Stimulated activated CD4-positive, alpha-beta T cell treated with anti-CD3 and anti-CD28 coated beads, TNF-alpha, amount 100 ng/mL, for 1 hour (primary cell): ENCODE results near the gene ACBD7.
A peak's percentile ranks its signal among the peaks of the same experiment; 100 is the strongest.

Experiments
- DNase-seq, 3 donors: peaks; one replicate each; pipeline ENCODE4 v3.0.0-alpha.2; 2020; ENCODE audit warnings: low read depth in 3 of 3, low spot score in 1 of 3

The ACBD7 gene

DNA sequence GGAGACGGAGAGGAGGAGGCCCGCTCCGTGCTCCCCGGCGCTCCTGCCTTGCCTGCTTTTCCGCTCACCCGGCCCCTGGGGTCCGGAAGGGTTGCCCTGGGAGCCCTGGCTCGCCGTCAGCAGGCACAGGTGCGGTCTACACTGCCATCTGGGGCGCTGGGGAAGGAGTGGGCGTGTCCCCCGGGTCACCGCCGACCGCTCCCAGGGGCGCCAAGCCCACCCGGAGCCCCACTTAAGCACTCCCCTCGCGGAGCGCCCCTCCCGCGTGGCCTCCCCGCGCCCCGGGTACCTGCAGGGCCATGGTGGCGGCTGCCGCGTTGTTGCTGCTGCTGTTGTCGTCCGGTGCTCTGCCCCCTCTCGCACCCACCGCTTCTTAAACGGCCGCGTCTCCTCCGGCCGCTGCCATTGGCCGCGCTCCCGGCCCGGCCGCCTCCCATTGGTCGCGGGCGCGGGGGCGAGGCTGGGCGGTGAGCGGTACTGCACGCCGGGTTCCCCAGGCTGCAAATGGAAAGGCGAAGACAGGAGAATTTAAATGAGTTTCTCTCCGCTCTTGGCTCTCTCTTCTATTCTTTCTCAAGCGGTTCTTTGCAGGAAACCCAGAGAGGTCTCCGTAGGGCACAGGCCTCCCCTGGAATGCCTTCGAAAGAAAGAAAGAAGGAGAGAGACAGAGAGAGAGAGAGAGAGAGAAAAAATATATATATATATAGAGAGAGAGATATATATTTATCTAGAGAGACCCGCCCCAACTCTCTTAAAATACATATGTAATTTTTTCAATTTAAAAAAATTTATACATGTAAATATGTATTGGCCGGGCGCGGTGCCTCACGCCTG, at the start of gene ACBD7:
Gene ACBD7 (minus strand): TSS at position 349 of the 834 bp plus-strand sequence. CDS start 48 bp downstream, at position 301.
- DNase-seq, result peak; percentile 25 to 66 (median 51)

DNA sequence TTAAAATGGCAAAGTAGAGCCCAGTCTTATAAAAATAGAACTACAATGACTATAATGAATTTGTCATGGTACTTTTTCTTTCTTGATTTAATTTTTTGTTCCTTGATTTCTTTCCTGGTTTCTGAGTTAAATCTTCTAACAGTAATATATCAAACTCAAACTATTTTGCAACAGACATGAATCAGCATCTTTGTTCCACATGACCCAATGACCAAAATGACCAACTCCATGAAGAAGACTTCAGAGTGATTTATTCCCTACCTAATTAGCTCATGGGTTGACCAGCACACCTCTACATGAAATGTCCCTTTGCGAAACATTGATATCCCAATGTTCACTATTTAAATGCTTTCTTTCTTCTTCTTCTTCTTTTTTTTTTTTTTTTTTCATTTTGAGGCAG, 49.1 kb upstream of the ACBD7 start:
- no peak for DNase-seq

DNA sequence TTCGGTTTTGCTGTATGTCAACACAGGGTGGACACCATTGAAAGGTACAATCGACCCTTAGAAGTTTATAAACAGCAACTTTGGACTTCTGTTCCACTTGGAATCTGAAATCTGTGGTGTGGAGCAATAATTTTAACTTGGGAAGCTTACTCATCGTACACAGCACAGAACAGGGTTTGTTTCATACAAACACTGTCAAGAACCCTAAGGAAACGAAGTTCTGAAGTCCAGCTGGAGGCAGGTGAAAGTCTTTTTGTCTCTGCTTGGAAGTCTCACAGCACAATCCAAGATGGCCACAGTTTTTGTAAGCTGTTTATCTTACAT, 48.4 kb upstream of the ACBD7 start:
- no peak for DNase-seq

DNA sequence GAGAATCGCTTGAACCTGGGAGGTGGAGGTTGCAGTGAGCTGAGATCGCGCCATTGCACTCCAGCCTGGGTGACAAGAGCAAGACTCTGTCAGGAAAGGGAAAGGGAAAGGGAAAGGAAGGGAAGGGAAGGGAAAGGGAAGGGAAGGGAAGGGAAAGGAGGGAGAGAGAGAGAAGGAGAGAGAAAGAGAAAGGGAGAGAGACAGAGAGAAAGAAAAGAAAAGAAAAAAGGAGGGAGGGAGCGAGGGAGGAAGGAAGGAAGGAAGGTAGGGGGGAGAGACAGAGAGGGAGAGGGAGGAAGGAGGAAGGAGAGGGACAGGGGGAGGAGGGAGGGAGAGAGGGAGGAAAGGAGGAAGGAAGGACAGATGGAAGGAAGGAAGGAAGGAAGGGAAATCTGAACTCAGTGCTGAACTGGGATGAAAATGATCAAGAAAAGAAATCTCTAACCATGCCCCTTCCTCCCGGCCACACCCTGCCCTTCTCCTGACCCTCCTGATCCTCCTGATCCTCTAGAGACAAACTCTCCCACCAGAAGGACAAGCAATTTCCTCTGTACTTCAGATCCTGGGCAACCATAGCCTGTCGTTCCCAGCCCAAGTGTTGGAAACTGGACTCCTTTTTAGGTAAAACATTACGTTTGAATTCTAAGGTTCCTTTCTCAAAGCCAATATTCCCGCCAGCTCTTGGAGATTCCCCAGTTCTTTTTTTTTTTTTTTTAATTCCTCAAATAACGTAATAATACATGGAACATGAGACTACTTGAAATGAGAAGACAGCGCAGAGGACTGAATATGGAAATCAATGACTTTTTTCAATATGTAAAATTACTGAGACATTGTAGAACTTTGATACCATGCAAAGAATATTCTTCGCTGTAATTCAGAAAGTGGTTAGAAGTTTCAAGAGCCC, 47.8 kb upstream of the ACBD7 start:
- no peak for DNase-seq

DNA sequence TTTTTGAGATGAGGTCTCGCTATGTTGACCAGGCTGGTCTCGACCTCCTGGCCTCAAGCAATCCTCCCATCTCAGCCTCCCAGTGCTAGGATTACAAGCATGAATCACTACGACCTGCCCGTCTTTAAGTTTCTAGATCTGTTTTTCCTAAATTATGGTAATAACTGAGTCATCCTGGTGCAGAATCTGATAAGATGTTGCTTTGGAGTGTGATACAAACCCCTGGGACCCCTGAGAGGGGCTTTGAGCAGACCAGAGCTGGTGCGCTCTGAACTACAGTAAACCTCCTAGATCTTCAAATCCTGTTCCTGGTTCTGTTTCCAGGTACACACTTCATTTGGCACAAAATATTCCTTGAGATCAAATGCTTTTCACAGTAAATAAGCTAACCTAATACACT, 42.8 kb upstream of the ACBD7 start:
- DNase-seq, result no peak

DNA sequence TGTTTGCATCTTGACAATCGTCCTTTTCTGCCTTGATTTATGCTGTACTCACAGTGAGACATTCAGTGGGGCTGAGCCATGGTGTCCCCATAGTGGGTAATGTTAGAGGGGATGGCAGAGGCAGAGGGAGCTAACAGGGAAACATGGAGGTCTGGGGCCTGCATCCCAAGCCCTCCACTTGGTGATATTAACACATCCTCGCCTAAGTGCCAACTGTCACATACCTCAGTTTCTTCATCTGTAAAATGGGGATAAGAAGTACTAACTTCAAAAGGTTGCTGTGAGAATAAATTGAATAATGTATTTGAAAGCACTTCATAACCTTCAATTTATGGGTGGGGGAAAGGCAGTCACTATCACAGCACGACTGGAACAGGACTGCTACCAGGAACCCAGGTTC, 36.3 kb upstream of the ACBD7 start:
- DNase-seq, result no peak

DNA sequence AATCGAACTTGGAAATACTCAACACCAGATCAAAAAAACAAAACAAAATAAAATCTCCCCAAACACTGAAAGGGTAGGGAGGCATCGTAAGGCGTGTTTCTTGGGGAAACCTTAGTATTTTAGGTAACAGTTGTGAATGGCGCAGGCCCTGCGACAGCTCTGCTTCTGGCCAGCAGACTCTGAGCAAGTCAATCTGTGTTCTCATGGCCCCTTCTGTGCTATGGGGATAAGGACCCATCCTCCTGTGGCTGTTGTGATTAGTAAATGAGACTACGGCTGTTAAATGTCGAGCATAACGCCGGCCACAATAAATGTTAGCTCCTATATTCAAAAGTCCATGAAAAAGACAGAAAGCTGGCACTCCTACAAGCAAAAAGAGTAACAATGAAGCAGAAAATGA, 35.6 kb upstream of the ACBD7 start:
- no peak for DNase-seq

DNA sequence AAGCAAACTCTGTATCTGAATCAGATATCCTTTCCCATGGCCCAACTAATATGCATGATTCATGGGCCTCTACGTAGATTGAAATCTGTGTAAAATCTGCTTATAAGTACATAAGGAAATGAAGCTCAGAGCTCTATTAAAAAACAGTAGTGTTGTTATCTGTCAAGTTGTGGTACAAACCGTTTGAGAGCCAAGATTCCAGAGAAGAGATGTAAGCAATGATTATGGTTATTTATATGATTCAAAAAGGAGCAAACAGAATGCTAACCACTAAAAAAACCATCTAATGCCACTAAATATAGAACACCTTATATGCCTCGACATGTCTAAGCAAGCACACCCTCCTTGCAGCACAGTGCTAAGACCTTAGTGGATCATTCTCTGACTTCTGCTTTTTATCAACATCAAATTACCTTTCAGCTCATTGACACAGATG, 35.2 kb upstream of the ACBD7 start:
- DNase-seq, result no peak

DNA sequence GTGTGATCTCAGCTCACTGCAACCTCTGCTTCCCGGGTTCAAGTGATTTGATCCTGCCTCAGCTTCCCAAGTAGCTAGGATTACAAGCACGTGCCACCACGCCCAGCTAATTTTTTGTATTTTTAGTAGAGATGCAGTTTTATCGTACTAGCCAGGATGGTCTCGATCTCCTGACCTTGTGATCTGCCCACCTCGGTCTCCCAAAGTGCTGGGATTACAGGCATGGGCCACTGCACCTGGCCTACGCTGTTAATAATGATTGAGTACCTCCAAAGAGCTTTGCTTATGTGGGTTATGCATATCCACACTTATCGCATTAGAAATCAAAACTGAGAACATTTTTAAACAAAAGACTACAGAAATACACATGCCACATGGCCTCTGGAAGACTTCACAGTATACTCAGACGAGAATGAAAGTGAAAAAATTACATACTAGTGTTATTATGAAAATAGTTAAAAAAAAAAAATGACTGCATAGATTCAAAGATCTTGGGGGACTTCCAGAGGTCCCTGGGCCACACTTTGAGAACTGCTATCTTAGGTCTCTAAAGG, 34.0 kb upstream of the ACBD7 start:
- DNase-seq, result no peak

DNA sequence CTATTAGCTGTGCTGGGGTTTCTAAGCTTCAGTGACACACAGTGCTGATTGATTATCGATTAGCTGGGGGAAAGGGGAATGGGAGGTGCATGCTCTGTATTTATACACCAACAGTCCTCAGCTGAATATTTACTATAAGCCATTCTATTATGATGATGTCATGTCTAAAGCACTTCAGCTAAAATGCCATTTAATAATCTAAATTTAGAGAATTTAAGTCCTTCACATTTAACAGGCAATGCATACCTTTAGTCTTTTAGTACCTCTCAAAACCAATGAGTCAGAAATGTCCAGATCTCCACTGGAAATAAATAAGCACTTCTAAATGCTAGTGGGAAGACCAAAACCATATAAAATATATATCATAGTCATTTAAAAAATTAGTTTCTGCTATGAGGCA, 33.1 kb upstream of the ACBD7 start:
- no peak for DNase-seq

DNA sequence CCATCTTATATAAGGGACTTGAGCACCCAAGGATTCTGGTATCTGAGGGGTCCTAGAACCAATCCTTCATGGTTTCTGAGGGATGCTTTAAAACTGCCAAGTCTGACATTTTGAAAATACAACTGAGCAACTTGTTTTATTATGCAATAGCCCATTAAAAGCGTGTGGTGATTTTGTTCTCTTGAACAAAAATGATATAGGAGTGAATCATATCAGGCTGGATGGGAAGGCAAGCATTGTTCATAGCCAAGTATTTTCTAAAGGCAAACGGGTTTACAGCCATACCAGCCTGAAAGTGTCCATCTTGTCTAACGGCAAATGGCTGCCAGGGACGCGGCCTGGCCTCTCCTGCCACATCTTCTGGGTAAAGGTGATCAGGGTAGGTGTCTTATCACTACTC, 31.9 kb upstream of the ACBD7 start:
- no peak for DNase-seq

DNA sequence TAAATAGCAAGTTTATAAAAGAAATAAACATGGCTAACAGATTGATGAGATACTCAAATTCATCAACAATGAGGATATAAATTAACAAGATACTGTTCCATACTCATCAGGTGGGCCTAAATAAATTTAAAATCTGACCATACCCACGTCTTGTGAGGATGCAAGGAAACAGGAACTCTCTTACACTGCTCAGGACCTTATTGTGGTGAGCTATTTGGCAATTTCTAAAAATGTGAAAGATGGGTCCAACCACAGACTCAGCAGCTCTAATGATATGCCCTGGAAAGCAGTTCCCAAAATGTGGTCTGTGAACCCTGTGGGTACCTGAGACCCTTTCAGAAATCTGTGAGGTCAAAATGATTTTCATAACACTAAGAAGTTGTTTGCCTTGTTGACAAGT, 30.0 kb upstream of the ACBD7 start:
- no peak for DNase-seq

DNA sequence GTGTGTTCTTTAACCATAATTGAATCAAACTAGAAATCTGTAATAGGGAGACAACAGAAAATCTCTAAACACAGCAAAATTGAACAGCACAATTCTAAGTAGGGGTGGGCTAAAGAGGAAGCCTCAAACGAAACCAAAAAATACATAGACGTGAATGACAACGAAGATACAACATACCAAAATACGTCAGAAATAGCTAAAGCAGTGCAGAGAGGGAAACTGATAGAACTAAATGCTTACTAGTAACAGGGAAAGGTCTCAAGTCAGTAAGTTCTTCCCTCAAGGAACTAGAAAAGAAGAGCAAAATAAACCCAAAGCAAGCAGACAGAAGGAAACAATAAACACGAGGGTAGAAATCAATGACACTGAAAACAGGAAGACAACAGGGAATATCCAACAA, 27.6 kb upstream of the ACBD7 start:
- no peak for DNase-seq

DNA sequence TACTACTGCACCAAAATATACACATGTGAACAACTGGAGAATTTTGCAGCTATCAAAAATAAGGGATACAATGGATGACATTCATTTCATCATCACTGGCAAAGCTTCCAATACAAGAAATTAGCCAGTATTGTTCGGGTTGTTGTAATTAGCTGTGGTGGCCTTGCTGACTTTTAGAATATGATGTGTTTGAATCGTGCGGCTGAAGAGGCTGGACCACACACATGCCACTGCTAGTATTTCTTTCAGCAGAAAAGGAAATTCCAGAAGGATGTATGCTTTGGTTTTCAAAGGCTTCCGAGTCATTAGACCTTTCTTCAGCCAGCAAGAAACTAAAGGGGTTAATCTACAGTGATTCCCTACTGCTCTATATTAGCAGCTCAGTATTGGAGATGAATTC, 25.2 kb upstream of the ACBD7 start:
- no peak for DNase-seq

DNA sequence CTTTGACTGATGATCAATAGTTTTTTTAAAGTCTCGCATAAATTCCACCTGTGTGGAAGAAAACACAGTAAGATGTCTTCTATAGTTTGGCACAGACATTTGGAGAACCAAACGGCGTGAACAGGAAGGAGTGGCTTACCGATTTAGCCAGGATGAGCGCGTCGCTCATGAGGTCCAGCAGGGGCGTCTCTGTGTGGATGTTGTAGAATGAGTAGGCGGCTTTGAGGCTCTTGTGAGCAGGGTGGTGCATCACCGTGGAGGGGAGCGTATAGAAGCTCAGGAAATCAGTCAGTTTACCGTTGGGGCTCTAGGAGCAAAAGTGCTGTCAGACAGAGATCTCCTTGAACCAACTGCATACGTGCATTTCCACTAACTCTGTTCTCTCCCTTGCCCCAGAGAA, 24.1 kb upstream of the ACBD7 start:
- no peak for DNase-seq

DNA sequence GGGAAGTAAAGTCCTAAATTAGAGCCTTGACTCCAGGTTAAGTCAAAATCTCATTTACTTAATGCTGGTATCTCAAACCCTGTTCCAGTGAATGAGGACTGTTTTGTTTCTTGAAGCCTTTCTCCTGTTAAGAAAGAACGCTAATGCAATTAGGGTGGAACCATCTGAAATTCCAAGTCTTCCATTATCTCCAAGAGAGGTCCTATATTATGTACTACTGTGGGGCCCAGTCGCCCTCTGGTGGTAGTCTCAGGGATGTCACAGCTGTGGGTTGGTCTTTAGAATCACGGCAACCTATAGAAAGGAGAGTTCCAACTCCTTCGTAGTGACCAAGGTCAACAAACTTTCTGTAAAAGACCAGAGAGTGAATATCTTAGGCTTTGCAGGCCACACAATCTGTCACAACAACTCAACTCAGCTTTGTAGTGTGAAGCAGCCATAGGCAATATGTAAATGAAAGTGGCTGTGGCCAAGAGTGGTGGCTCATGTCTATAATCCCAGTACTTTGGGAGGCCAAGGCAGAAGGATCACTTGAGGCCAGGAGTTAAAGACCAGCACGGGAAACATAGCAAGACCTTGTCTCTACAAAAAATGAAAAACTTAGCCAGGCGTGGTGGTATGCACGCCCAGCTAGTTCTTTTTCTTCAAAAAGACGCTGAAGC, 17.9 kb upstream of the ACBD7 start:
- DNase-seq, result peak; percentile 13 to 52 (median 41)

DNA sequence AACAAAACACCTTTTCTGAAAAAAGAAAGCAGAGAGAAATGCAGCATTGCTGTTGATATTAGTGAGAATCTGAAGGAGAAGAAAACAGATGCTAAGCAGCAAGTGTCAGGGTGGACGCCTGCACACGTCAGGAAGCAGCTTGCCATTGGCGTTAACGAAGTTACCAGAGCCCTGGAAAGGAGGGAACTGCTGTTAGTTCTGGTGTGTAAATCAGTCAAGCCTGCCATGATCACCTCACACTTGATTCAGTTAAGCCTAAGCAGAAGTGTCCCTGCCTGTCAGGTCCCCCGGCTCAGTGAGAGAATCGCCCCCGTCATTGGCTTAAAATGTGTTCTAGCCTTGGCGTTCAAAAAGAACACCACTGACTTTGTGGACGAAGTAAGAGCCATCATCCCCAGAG, 14.9 kb upstream of the ACBD7 start:
- no peak for DNase-seq

DNA sequence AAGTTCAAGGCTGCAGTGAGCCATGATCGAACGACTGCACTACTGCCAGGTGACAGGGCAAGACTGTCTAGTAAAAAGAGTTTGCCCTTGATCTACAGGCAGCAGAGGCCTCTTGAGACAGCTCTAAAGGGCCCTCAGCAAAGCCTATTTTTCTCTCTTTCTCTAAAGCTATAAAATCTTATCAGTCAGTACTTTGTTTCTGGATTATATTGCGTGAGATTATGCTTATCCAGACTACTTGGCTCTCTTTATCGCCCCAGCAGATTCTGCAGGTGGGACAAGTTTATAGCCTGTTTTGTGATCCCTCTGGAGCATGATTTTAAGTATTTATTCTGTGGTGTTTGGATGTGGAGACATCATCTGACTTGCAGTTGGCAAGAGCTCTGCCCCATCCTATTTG, 11.3 kb upstream of the ACBD7 start:
- DNase-seq, result no peak

DNA sequence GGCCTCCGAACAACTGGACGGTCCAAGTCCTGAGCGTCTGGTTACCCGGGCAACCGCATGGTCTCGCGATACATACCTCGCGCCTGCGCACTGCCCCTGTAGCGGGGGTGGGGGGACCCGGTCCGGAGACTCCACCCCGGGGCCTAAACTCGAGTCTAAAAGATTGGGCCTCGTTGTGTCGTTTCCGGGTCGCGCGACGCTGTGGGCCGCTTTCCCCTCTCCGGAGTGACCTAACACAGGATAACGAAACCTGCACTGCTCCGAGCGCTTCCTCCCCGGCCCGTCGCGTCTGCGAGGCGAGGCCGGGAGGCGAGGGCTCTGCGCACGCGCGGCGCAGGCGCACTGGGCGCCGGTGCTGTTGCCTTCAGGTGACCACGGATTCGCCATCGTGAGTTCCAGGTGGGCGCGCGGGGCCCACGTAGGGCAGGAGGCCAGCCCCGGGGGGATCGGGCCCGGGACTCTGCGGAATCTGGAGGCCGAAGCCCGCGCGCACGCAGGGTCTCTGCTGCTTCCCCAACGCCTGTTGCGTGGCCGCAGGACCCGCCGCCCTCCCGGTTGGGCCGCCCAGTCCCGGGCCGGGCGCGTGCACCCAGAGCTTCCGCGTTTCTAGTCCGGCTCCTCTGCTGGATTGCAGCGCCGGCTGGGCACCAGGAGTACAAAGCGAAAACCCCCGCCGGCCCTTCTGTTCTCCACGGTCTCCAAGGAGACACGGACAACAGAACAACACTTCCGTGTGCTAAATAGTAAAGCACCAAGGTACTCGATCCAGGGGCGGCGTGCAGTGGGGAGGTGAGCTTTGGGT, 8.6 kb upstream of the ACBD7 start, which contains the start of gene RPP38:
Gene RPP38 (plus strand): TSS at position 345 of the 802 bp plus-strand sequence. CDS start 5,960 bp downstream, outside the sequence.
- peak; percentile 81 to 96 (median 86) for DNase-seq

DNA sequence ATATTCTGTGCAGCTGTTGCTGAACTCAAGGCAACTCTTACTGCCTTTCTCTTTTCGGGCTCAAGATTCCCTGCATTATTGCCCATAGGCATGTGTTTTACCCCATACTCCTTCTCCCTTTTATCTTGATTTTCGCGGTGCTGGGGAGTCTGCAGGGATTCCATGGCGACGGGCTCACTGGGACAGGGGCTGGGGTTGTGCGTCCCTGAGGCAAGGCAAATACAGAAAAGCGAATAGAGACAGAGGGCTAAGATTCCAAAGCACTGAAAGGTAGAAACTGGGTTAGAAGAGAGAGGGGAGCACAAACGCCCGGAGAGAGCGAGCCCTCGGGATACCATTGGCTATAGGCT, 8.1 kb upstream of the ACBD7 start:
- DNase-seq, result no peak
